ELR (cell line): Measurements from ENCODE around the gene TNFSF10.
"Not testable (repeated sequence)": the region's sequence is repeated elsewhere in the genome, so short reads cannot be mapped to it uniquely, and the experiment has no call there.

Experiments
- DNase-seq: peaks from one replicate; pipeline ENCODE4 v3.0.0-alpha.2; 2015; ENCODE audit warnings: low read depth

The TNFSF10 gene

GRCh38 chr3:172522871-172523818, at the start of gene TNFSF10:
TSS of gene TNFSF10 (minus strand) at chr3:172523430. CDS start at chr3:172523384, 46 bp downstream.
- peak; percentile 13 for DNase-seq

DNA sequence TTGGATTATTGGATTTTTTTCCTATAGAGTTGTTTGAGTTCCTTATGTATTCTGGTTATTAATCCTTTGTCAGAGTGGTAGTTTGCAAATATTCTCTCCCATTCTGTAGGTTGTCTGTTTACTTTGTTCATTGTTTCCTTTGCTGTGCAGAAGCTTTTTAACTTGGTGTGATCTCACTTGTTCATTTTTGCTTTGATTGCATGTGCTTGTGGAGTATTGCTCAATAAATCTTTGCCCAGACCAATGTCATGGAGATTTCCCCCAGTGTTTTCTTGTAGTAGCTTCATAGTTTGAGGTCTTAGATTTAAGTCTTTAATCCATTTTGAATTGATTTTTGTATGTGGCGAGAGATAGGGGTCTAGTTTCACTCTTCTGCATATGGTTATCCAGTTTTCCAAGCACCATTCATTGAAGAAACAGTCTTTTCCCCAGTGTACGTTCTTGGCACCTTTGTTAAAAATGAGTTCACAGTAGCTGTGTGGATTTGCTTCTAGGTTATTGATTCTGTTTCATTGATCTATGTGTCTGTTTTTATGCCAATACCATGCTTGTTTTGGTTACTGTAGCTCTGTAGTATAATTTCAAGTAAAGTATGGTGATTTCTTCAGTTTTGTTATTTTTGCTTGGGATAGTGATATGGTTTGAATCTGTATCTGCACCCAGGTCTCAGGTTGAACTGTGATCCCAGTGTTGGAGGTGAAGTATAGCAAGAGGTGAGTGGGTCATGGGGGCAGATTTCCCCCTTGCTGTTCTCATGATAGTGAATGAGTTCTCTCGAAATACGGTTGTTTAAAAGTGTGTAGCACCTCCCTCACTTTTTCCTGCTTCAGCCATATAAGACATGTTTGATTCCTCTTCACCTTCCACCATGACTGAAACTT, 46.1 kb upstream of the TNFSF10 start:
- DNase-seq = no peak

GRCh38 chr3:172568701-172569100, 45.5 kb upstream of the TNFSF10 start:
- no peak for DNase-seq

- not testable (repeated sequence) for DNase-seq
Measured at GRCh38 chr3:172566785-172567184, 43.6 kb upstream of the TNFSF10 start.

DNA sequence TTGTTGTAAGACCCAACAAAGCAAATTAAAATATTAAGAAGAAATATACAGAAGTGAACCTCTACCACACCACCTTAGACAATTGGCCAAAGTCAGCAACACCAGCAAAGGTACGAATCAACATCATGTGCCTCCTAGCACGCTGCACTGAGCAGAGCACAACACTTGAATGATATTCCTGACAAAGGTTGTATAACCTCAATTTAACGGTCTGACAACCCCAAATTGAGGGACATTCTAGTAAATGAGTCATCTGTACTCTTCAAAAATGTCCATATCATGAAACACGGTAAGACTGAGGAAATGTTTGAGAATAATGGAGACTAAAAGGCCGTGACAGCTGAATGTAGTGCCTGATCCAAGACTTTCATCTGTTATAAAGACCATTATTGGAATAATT, 41.3 kb upstream of the TNFSF10 start:
- no peak for DNase-seq

DNA sequence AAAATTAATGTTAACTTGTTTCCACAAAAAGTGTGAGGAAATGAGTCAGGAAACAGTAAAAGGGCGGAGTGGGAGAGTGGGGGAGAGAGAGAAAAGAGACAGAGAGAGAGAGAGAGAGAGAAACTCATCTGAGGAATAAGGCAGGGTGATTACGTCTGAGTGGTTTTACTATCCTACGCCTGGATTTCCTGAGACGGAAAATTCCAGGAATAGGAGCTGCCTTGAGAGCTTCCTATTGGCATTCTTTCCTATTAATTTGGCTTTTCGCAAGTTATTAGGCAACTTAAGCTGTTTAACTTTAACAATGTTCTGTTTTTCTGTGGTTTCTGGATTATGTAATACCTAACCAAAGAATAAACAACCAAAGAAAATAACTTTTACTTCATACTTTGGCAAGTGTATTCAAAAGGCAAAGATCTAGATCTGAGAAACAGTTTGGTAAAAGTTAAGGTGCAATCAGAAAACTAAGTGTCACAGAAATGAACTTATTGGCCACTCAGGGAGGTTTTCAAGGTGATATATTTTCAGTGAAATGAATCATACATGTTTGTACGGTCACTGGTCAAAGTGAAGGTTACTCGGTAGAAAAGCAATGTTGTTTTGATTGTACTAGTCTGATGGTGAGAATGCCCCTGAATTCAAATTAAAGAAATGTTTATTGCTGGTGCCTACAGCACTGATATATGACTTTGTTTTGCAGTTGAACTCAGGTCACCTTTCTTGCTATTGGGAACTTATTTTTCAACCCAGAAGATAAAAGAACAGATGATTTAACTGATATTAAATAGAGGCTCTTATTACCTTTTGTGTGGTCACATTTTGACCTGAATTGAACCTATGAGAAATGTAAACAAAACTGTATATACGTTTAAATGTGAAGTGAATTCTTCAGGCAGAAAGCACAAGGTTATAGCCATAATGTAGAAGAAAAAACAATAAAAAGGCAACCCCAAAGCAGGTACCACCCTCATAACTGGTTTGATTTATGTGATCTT, 39.9 kb upstream of the TNFSF10 start:
- peak; percentile 76 for DNase-seq

- DNase-seq = no peak
Measured at GRCh38 chr3:172561897-172562640, 38.8 kb upstream of the TNFSF10 start.

DNA sequence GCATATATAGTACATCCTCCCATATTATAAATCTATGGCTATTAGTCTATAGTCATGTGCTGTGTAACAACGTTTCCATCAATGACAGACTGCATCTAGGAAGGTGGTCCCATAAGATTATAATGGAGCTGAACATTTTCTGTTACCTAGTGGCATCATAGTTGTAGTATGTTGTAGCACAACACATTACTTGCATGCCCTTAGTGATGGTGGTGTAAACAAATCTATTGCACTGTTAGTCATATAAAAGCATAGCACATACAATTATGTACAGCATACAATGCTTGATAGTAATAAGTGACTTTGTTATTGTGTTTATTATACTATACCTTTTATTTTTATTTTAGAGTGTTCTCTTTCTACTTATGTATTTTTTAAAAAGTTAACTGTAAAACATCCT, 37.4 kb upstream of the TNFSF10 start:
- DNase-seq = no peak

- DNase-seq = peak; percentile 26
Measured at GRCh38 chr3:172560026-172560425, 36.8 kb upstream of the TNFSF10 start.

DNA sequence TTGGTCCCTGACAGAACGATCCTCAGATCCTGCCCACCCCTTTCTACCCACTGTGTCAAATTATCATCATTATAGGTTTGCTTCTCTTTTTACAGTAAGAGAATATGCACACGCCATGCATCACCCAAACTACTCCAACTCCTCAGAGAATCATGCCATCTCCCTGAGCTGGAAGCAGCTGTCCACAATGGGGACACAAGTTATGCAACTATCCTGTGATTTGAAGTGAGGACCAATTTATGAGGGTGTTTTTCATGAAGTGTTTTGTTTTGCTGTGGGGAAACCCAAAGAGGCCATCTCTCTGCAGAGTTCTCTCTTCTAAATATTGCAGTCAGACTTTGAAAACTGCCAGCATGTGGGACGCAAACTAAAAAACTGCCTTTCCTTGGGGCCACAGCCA, 35.8 kb upstream of the TNFSF10 start:
- no peak for DNase-seq

GRCh38 chr3:172557515-172558220, 34.4 kb upstream of the TNFSF10 start:
- no peak for DNase-seq

DNA sequence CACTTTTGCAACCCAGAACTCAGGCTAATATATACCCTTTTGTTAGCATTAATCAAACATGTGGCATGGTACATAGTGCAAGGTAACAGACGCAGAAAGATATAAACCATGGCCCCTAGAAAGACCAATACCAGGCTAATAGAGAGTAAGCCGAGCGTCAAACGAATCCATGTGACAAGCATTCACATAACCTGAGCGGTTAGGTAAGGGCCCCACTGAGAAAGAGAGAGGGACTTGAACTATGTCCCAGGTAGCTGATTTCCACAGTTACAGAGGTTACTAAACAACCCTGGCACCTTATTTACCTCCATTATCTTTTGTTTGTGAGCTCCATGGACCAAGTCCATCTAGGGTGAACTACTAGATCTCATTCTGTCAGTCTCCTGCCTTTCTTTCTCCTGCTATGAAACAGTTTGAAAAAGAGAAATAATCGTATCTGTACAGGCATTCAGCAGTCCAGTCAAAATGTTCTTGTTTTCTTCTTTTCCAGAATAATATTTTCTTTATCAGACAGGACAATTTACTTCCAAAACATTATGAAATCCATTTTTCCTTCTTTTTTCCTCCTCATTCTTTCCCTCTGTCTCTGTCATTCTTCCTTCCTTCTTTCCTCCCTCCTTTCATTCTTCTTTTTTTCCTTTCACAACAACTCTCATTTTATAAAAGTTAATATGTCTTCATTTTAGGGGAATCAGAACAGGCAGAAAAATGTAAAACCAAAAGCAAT, 30.5 kb upstream of the TNFSF10 start:
- DNase-seq = no peak

DNA sequence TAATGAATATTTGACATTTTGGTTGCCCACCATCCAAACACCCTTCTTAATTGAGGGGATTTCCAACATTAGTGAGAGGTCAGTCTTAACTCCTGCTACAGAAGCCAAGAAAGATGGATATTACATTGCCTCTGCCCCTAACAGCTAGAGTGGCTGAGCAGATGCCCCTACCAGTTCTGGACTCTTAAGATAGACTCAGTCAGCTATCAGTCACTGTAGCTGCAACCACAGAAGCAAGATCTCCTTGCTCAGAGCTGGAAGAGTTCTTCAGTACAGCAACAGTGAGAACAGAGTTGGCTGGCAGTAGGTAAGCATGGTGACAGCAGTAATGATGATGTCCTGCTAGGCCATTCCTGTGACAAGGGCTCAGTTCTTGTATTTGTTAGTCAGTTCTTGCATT, 29.4 kb upstream of the TNFSF10 start:
- no peak for DNase-seq

DNA sequence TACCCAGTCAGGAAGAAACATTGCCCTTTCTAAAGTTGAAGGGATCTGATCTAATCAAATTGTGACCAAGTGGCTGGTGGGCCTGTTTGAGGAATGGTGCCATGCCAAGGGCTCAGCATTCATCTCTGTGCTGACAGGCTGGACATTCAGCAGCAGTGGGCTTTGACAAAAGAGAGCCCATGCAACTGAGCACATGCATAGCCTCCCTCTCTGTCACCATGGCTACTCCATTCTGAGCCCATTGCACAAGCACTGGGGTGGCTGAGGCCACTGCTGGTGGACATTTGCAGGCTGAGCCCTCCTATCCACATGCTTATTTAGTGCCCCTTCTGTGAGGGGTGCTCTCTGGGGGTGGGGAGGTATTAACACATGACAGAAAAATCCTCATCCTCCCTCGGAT, 28.6 kb upstream of the TNFSF10 start:
- no peak for DNase-seq

DNA sequence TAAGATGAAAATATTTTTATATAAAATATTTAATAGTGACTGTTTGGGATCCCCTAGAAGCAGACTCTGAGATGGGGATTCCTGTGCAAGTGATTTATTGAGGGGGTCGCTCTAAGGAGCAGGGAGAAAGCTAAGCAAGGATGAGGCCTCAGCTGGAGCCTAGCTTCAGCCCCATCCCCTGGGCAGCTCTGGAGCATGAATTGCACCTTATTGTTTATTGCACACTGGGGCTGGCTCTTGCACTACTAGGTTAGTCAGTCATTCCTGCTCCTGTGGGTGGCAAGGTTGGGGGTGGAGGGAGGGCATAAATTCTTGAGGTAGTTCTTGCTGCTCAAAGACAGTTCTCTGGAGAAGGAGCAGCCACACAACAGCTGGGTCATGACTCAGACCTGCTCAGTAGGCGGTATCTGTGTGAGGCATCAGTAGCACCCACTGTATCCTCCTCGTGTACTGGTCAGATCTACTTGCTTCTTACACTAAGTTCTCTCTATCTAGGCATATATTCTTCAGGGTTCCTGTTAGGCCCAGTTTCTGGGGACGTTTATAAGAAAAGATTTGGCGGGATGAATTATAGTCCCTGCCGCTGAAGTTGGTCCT, 27.2 kb upstream of the TNFSF10 start:
- peak; percentile 92 for DNase-seq

- no peak for DNase-seq
Measured at GRCh38 chr3:172549144-172549543, 25.9 kb upstream of the TNFSF10 start.

- no peak for DNase-seq
Measured at GRCh38 chr3:172546628-172547214, 23.5 kb upstream of the TNFSF10 start.

DNA sequence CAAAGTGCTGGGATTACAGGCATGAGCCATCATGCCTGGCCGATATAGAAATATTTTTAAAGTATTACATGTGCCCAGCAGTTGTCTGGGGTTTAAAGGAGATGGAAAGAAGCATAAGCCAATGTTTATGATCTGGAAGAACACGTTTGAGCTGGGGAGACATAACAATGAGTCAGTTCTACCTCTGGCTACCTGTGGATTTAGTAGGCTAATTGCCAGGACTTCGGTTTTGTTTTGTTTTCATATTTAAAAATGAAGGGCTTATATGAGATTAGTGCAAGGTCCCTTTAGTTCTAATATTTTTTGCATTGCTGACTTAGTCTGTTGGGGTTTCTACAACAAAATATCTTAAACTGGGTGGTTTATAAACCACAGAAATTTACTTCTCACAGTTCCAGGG, 22.9 kb upstream of the TNFSF10 start:
- no peak for DNase-seq

GRCh38 chr3:172544404-172544803, 21.2 kb upstream of the TNFSF10 start:
- no peak for DNase-seq
